CD4-positive, alpha-beta memory T cell (primary cell): ENCODE results near the gene DOCK1. TPM values are rescaled to one million over a fixed set of nuclear protein-coding genes. Genes with fewer than 3 reads are reported as not detected.
A peak's percentile ranks its signal among the peaks of the same experiment; 100 is the strongest.
"Not testable (repeated sequence)": the region's sequence is repeated elsewhere in the genome, so short reads cannot be mapped to it uniquely, and the experiment has no call there.

Experiments
- CTCF ChIA-PET: fragments of 350-600 bp; sonication (Branson Sonifier 250); formaldehyde crosslinking; loops from one replicate; lab custom pipeline; 2021; ENCODE audit warnings: inconsistent platforms; ENCODE audit not compliant: partially characterized antibody; lab: Charles Lee
- POLR2A ChIA-PET: fragments of 350-600 bp; sonication (Branson Sonifier 250); formaldehyde crosslinking; loops from one replicate; lab custom pipeline; 2021; ENCODE audit not compliant: partially characterized antibody; lab: Charles Lee
- DNase-seq, 5 donors: peaks; one replicate each; pipeline versions ENCODE4 v3.0.0 to v3.0.0-alpha.2; 2020 to 2022; ENCODE audit warnings: mixed read lengths in 1 of 5
- H3K27ac ChIP-seq: one replicate; pipeline ENCODE4 v1.7.0; 2013; ENCODE audit warnings: low read depth, low read length
- H3K27me3 ChIP-seq: 2 replicates; pipeline ENCODE4 v1.7.0; 2013; ENCODE audit warnings: mild to moderate bottlenecking, low read length, moderate library complexity; ENCODE audit not compliant: insufficient read depth
- H3K36me3 ChIP-seq: 2 replicates; pipeline ENCODE4 v1.7.0; 2013; ENCODE audit warnings: mild to moderate bottlenecking, low read length, moderate library complexity; ENCODE audit not compliant: insufficient read depth
- H3K4me1 ChIP-seq: 2 replicates; pipeline ENCODE4 v1.7.0; 2013; ENCODE audit warnings: mild to moderate bottlenecking, low read length, moderate library complexity; ENCODE audit not compliant: insufficient read depth
- H3K4me3 ChIP-seq, 2 donors: one replicate each; pipeline ENCODE4 v1.7.0; 2013; ENCODE audit warnings: low read length in 2 of 2, mild to moderate bottlenecking in 1 of 2
- H3K9me3 ChIP-seq, 2 donors: one replicate each; pipeline ENCODE4 v1.7.0; 2013; ENCODE audit warnings: low read length in 2 of 2, control low read depth in 1 of 2; ENCODE audit not compliant: control insufficient read depth in 1 of 2
- H3K27ac Mint-ChIP-seq, 7 donors: one replicate each; pipeline ENCODE4 v1.8.0; 2020 to 2021; ENCODE audit warnings: mixed read lengths in 7 of 7, mild to moderate bottlenecking in 6 of 7, inconsistent platforms in 3 of 7, moderate library complexity in 3 of 7
- H3K27me3 Mint-ChIP-seq, 2 donors: one replicate each; pipeline ENCODE4 v1.8.0; 2020 to 2021; ENCODE audit warnings: mixed read lengths in 2 of 2
- H3K36me3 Mint-ChIP-seq, 2 donors: one replicate each; pipeline ENCODE4 v1.8.0; 2020 to 2021; ENCODE audit warnings: mixed read lengths in 2 of 2, inconsistent platforms in 1 of 2, mild to moderate bottlenecking in 1 of 2
- H3K4me1 Mint-ChIP-seq, 4 donors: one replicate each; pipeline ENCODE4 v1.8.0; 2020 to 2021; ENCODE audit warnings: mixed read lengths in 4 of 4, mild to moderate bottlenecking in 1 of 4
- H3K4me3 Mint-ChIP-seq, 8 donors: one replicate each; pipeline ENCODE4 v1.8.0; 2020 to 2021; ENCODE audit warnings: mixed read lengths in 8 of 8, mild to moderate bottlenecking in 7 of 8, moderate library complexity in 6 of 8, inconsistent platforms in 3 of 8
- H3K9me3 Mint-ChIP-seq, 8 donors: one replicate each; pipeline ENCODE4 v1.8.0; 2020 to 2021; ENCODE audit warnings: mixed read lengths in 8 of 8, mild to moderate bottlenecking in 5 of 8, inconsistent platforms in 3 of 8, moderate library complexity in 1 of 8
- intact Hi-C: fragments of 100-400 bp; cut with micrococcal nuclease; formaldehyde crosslinking; loops from one replicate; pipeline ENCODE4 v1.15.1; 2023
- polyA plus RNA-seq, 2 donors: library from polyadenylated mRNA; unstranded; fragments of 300-500 nt; fragmentation: Illumina TruSeq; gene quantifications; one replicate each; pipeline ENCODE4 v1.2.3, GENCODE V29; 2021
- total RNA-seq, 2 experiments: library from RNA; stranded (reverse); gene quantifications; one replicate each; pipeline ENCODE4 v1.2.3, GENCODE V29; 2021

DOCK1 gene
- total and polyA plus RNA-seq, 4 experiments from 2014 or later: 0.17 TPM; not detected in 2

DNA sequence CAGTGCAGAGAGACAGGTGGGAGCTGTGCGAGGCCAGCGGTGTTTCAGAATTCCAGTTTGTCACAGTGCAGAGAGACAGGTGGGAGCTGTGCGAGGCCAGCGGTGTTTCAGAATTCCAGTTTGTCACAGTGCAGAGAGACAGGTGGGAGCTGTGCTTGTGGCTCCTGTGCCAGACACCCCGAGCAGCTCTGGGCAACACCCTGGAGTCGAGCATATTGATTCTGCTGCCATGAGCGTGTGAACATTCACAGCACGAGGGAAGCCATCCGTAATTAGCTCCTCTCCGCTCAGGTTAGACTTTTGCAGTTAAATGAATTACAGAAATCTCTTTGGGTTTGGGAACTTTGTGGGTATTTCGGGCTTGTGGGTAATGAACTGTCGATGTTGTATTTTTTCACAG lies 11.7 kb downstream of the DOCK1 start:
- intact Hi-C loops, H3K4me3 ChIP-seq: not testable (repeated sequence)
- H3K9me3 Mint-ChIP-seq: peaks cover 2 to 12% (median 5%) of the 10 kb centered on the region in 8 donors

GRCh38 chr10:126917375-126917774 lies 12.1 kb downstream of the DOCK1 start:
- Histone ChIP-seq H3K4me3 (no peak overlapping the region), H3K4me1 (no peaks in the 10 kb centered on the region), H3K27ac (no peak overlapping the region), H3K9me3 (no peaks in the 10 kb centered on the region), H3K27me3 (no peaks in the 10 kb centered on the region), H3K36me3 (no peaks in the 10 kb centered on the region)
- no peak overlapping the region for H3K4me3 Mint-ChIP-seq
- no peaks in the 10 kb centered on the region for H3K36me3 Mint-ChIP-seq
- CTCF ChIA-PET: no interaction called here
- intact Hi-C loops: no loop called here
- H3K9me3 Mint-ChIP-seq: peaks cover 2 to 14% (median 5%) of the 10 kb centered on the region in 8 donors
- POLR2A ChIA-PET: no interaction called here
- DNase-seq: no peak
- H3K4me1 Mint-ChIP-seq: no peaks in the 10 kb centered on the region
- no peaks in the 10 kb centered on the region for H3K27me3 Mint-ChIP-seq
- no peak overlapping the region for H3K27ac Mint-ChIP-seq

More for the DNA sequence above, 11.7 kb downstream of the DOCK1 start:
- DNase-seq, H3K36me3 ChIP-seq, H3K27ac Mint-ChIP-seq, H3K4me1 ChIP-seq, POLR2A ChIA-PET, H3K4me1 Mint-ChIP-seq, H3K4me3 Mint-ChIP-seq, H3K27me3 ChIP-seq, H3K36me3 Mint-ChIP-seq, H3K27ac ChIP-seq, CTCF ChIA-PET, H3K27me3 Mint-ChIP-seq, H3K9me3 ChIP-seq: not testable (repeated sequence)

DNA sequence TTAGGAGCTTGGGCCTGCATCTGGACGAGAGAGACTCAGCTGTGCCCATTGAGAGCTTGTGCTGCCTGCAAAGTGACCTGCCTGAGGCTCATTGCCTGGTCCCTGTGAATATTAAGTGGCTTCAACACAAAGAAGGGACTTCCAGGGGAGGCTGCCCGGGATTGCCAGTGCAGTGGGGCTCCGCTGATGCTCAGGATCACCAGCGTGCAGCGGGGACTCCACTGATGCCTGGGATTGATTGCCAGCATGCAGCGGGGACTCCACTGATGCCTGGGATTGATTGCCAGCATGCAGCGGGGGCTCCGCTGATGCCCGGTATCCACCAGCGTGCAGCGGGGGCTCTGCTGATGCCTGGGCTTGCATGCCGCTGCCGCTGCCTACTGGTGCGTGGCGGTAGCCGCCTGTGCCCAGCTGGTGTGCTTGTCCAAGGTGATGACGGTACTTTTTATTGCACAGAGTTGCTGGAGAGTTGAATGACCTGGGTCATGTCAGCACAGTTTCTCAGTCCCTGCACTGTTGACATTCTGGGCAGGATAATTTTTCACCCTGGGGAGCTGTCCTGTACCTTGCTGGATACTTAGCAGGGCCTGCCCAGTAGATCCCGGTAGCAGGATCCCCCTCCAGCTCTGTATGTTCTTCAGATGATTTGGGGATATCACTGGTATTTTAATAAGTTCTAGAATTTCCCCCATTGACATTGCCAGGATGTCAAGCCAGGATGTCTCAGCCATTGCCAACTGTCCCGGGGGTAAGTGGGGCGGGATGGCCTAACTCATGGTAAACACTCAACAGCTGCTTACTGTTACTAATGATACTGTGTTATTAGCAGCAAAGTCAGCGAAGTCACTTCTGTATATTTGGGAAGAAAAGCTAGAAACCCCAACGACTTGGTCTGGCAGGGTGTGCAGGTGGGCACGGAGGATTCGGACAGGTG lies 13.0 kb downstream of the DOCK1 start:
- no peaks in the 10 kb centered on the region for H3K9me3 ChIP-seq
- H3K4me3 Mint-ChIP-seq: no peak overlapping the region
- no peaks in the 10 kb centered on the region for H3K27me3 ChIP-seq
- ChIA-PET POLR2A (no interaction called here), CTCF (no interaction called here)
- peaks cover 2 to 16% (median 5%) of the 10 kb centered on the region in 8 donors for H3K9me3 Mint-ChIP-seq
- no peaks in the 10 kb centered on the region for H3K4me1 ChIP-seq
- no peaks in the 10 kb centered on the region for H3K27me3 Mint-ChIP-seq
- H3K27ac ChIP-seq: no peak overlapping the region
- no peaks in the 10 kb centered on the region for H3K4me1 Mint-ChIP-seq
- H3K36me3 ChIP-seq: no peaks in the 10 kb centered on the region
- DNase-seq: no peak
- intact Hi-C loops: no loop called here
- H3K36me3 Mint-ChIP-seq: no peaks in the 10 kb centered on the region
- H3K4me3 ChIP-seq: no peak overlapping the region
- H3K27ac Mint-ChIP-seq: peak overlapping the region in 1 of 7 donors; percentile 4

GRCh38 chr10:126919426-126919825 lies 14.2 kb downstream of the DOCK1 start:
- H3K4me3 Mint-ChIP-seq: no peak overlapping the region
- Histone ChIP-seq H3K36me3 (no peaks in the 10 kb centered on the region), H3K9me3 (no peaks in the 10 kb centered on the region), H3K4me3 (no peak overlapping the region), H3K4me1 (no peaks in the 10 kb centered on the region), H3K27me3 (no peaks in the 10 kb centered on the region), H3K27ac (no peak overlapping the region)
- H3K36me3 Mint-ChIP-seq: no peaks in the 10 kb centered on the region
- no peak overlapping the region for H3K27ac Mint-ChIP-seq
- intact Hi-C loops: no loop called here
- no peaks in the 10 kb centered on the region for H3K4me1 Mint-ChIP-seq
- H3K9me3 Mint-ChIP-seq: peaks cover 0 to 18% (median 5%) of the 10 kb centered on the region in 8 donors
- POLR2A ChIA-PET: no interaction called here
- H3K27me3 Mint-ChIP-seq: no peaks in the 10 kb centered on the region
- CTCF ChIA-PET: no interaction called here
- no peak for DNase-seq

DNA sequence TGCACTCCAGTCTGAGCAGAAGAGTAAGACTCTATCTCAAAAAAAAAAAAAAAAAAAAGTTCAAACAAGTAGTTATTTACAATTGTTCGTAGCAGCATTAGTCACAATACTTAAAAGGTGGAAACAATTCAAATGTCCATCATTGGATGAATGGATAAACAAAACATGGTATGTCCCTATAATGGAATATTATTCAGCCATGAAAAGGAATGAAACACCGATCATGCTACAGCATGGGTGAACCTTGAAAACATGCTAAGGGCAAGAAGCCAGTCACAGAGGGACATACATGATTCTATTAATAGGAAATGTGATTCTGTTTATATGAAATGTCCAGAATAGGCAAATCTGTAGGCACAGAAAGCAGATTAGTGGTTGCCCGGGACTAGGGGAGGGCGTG lies 15.9 kb downstream of the DOCK1 start:
- POLR2A ChIA-PET: no interaction called here

GRCh38 chr10:126921974-126922525 lies 16.8 kb downstream of the DOCK1 start:
- Mint-ChIP-seq H3K36me3 (no peaks in the 10 kb centered on the region), H3K4me3 (no peak overlapping the region), H3K4me1 (no peaks in the 10 kb centered on the region), H3K27me3 (no peaks in the 10 kb centered on the region), H3K27ac (no peak overlapping the region), H3K9me3 (peaks cover 0 to 13% (median 6%) of the 10 kb centered on the region in 8 donors)
- H3K36me3 ChIP-seq: no peaks in the 10 kb centered on the region
- H3K27me3 ChIP-seq: no peaks in the 10 kb centered on the region
- no peak overlapping the region for H3K27ac ChIP-seq
- POLR2A ChIA-PET: no interaction called here
- no peaks in the 10 kb centered on the region for H3K4me1 ChIP-seq
- intact Hi-C loops: no loop called here
- CTCF ChIA-PET: no interaction called here
- DNase-seq: no peak
- H3K4me3 ChIP-seq: no peak overlapping the region
- no peaks in the 10 kb centered on the region for H3K9me3 ChIP-seq

More for the DNA sequence above, 15.9 kb downstream of the DOCK1 start:
- Mint-ChIP-seq H3K9me3 (peaks cover 0 to 15% (median 6%) of the 10 kb centered on the region in 8 donors), H3K36me3 (no peaks in the 10 kb centered on the region), H3K27me3 (no peaks in the 10 kb centered on the region), H3K4me1 (no peaks in the 10 kb centered on the region), H3K27ac (no peak overlapping the region), H3K4me3 (no peak overlapping the region)
- intact Hi-C loops: no loop called here
- H3K9me3 ChIP-seq: no peaks in the 10 kb centered on the region
- H3K36me3 ChIP-seq: no peaks in the 10 kb centered on the region
- no peak overlapping the region for H3K27ac ChIP-seq
- no peaks in the 10 kb centered on the region for H3K4me1 ChIP-seq
- H3K27me3 ChIP-seq: no peaks in the 10 kb centered on the region
- CTCF ChIA-PET: no interaction called here
- no peak overlapping the region for H3K4me3 ChIP-seq
- no peak for DNase-seq

DNA sequence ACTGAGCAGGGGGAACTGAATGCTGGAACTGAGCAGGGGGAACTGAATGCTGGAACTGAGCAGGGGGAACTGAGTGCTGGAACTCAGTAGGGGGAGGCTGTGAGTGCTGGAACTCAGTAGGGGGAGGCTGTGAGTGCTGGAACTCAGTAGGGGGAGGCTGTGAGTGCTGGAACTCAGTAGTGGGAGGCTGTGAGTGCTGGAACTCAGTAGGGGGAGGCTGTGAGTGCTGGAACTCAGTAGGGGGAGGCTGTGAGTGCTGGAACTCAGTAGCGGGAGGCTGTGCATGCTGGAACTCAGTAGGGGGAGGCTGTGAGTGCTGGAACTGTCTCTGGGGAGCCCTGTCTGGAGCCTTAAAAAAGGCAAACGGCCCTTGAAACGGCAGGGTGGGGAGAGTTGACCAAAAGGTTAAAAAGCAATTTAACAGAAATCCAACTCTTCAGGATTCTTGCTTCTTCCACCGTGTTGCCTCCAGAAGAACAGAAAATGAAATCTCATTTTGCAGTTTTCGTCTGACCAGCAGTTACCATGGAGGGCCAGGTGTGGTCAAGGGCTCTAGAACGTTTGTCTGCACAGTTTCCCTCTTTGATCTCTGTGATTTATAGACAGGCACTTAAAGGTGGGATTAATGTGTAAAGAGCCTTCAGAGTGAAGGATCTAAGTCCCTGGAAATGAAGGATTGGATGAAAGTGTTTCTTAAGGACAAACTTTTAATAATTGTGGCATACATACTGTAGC lies 19.1 kb downstream of the DOCK1 start:
- H3K27me3 ChIP-seq: no peaks in the 10 kb centered on the region
- H3K4me1 Mint-ChIP-seq: no peaks in the 10 kb centered on the region
- ChIA-PET CTCF (no interaction called here), POLR2A (no interaction called here)
- DNase-seq: no peak
- H3K4me1 ChIP-seq: no peaks in the 10 kb centered on the region
- intact Hi-C loops: no loop called here
- H3K27ac ChIP-seq: no peak overlapping the region
- no peaks in the 10 kb centered on the region for H3K27me3 Mint-ChIP-seq
- H3K9me3 ChIP-seq: no peaks in the 10 kb centered on the region
- peaks cover 0 to 10% (median 6%) of the 10 kb centered on the region in 8 donors for H3K9me3 Mint-ChIP-seq
- H3K36me3 Mint-ChIP-seq: no peaks in the 10 kb centered on the region
- no peaks in the 10 kb centered on the region for H3K36me3 ChIP-seq
- H3K4me3 ChIP-seq: no peak overlapping the region
- no peak overlapping the region for H3K4me3 Mint-ChIP-seq
- H3K27ac Mint-ChIP-seq: no peak overlapping the region
